Umbilical cord (tissue), 2 donors: ENCODE data around the gene HDGFL2. TPM values are rescaled to one million over a fixed set of nuclear protein-coding genes. Genes with fewer than 3 reads are reported as not detected.

ENCODE experiments used
- DNase-seq: peaks from one replicate; pipeline ENCODE4 v3.0.0-alpha.2; 2015; ENCODE audit warnings: low spot score
- total RNA-seq: library from RNA; depleted of rRNA; stranded (reverse); fragments of >200 nt; gene quantifications from one replicate; pipeline ENCODE4 v1.2.3, GENCODE V29; 2014; ENCODE audit warnings: low replicate concordance; ENCODE audit not compliant: insufficient read depth

Gene HDGFL2
- total RNA-seq, 1 donor from 2014 or later = 27.7 TPM

DNA sequence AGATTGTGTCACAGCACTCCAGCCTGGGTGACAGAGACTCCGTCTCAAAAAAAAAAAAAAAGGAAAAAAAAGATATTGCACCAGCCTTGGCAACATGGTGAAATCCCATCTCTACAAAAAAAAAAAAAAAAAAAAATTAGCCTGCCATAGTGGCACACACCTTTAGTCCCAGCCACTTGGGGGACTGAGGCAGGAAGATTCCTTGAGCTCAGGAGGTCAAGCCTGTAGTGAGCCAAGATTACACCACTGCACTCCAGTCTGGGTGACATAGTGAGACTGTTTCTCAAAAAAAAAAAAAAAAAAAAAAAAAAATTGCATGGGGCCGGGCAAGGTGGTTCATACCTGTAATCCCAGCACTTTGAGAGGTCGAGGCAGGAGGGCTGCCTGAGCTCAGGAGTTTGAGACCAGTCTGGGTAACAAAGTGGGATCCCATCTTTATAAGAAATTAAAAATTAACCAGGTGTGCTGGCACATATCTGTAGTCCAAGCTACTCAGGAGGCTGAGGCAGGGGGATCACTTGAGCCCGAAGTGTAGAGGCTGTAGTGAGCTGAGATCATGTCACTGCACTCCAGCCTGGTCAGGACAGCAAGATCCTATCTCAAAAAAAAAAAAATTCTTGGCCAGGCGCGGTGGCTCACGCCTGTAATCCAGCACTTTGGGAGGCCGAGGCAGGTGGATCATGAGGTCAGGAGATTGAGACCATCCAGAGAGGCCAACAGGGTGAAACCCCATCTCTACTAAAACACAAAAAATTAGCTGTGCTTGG lies 7.1 kb upstream of the HDGFL2 start:
- DNase-seq = no peak

DNA sequence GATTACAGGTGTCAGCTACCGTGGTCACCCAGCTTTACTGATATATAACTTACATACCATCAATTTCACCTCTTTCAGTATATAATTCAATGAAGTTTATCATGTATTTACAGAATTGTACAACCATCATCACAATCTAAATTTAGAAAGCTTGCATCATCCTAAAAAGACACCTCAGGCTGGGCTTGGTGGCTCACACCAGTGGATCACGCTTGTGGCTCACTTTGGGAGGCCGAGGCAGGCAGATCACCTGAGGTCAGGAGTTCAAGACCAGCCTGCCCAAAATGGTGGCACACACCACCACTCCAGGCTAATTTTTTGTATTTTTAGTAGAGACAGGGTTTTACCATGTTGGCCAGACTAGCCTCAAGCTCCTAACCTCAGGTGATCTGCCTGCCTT lies 4.3 kb upstream of the HDGFL2 start:
- DNase-seq = no peak

DNA sequence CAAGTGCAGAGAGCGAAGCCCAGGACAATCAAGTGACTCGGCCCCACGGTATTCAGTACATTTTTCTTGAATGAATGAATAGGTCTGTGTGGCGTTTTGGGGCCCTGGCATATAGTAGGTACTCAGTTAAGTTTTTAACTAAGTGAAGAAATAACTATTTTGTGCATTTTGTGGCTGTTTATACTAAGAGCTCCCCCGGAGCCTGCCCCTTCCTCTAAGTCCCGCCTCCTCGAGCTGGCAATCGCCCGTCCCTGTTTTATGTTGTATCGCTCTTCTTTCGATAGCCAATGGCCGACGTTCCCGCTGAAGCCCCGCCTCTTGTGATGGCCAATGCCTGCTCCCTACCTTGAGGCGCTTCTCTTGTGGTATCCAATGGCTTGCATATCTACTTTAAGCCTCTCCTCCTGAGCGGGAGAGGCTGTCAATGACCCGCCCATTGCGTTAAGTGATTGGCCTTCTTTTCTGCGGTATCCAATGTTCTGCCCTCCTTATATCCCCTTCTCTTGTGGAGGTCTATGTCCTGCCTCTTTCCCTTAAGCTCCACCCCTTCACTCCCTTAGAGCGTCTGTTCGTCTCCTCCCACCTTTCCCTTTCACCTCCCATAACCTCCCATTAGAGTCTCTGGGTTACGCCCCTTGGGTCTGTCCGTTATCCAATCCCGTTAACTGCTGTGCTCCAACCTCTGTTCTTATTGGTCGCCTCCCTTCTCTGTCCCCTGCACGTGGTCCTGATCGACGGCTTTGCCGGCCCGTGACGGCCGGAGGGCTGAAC lies 509 bp upstream of the HDGFL2 start:
- peak; percentile 100 for DNase-seq

DNA sequence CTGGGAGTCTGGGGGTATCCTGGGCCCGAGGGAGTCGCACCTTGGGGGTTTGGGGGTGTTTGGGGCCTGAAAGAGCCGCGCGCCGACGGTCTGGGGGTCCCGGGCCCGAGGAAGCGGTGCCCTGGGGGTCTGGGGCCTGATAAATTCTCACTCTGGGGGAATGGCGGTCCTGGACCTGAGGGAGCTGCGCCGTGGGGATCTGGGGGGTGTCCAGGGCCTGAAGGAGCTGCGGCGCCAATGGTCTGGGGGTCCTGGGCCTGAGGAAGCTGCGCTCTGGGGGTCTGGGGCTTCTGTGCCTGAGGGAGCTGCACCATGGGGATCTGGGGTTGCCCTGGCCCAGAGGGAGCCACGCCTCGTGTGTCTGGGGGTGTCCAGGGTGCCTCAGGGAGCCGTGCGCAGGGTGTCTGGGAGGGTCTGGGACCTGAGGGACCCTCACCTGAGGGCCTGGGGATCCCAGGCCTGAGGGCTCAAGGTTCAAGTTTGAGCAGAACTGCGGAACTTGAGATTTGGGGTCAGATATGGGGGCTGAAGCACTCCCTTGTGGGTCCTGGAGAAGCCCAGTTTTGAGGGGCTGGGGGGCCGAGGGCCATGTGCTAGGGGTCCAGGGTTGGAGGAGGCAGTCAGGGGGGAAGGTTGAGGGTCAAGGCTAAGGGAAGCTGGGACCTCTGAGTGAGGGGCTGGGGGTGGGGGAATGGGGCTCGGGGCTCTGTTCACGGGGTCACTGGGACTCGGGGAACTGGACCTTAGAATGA lies 1.1 kb downstream of the HDGFL2 start:
- no peak for DNase-seq

DNA sequence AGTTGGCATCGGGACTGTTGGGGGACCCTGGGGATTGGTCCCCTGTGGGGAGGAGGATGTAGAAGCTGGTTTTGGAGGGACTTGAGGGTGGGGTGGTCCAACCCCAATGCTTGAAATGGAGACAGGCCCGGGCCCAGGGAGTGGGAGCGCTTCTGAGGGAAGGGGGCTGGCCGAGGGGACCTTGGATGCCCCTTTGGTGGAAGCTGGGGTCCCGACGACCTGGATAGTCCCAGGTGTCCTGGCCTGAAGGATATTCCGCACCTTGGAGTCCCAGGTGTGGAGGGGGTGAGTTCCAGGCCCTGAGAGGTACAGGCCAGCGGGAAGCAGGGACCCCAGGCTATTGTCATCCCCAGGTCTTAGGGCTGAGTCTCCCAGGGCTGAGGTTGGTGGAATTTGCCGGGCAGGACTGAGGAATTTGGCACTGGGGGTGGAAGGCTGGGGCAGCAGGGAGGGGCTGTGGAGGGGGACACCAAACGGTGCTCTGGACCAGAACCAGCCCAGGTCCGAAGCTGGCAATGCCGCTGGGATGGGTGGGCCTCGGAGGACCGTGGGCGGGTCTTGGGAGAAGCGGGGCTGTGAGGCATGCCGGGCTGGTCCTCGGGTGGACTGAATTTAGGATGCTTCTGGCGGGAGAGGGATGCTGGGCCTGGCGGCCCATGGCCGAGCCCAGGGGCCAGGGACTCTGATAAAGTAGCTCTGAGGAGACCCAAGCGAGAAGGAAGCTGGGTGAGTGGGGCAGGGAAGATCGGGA lies 1.8 kb downstream of the HDGFL2 start:
- DNase-seq = no peak

DNA sequence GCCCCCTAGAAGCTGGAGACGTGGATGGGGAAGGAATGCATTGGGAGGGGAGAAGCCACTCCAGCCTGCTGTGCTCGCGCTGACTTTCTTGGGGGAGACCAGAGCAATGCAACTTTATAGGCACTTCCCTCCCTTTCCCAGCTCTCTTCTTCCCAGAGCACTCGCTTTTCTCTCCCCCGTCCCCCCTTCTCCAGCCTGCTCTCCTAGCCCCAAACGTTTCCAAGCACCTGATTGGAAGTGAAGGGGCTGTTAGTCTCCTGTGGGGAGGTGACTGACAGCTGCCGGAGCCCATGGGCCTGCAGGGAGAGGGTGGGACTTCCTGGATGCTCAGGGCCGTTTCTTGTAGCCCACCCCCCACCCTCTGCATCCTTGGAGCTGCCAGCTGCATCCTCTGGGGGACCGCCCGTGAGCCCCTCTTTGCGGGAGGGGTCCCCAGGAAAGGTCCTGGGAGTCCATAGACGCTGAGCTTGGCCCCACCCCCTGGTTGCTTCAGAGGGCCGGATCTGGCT lies 2.5 kb downstream of the HDGFL2 start:
- peak; percentile 87 for DNase-seq

DNA sequence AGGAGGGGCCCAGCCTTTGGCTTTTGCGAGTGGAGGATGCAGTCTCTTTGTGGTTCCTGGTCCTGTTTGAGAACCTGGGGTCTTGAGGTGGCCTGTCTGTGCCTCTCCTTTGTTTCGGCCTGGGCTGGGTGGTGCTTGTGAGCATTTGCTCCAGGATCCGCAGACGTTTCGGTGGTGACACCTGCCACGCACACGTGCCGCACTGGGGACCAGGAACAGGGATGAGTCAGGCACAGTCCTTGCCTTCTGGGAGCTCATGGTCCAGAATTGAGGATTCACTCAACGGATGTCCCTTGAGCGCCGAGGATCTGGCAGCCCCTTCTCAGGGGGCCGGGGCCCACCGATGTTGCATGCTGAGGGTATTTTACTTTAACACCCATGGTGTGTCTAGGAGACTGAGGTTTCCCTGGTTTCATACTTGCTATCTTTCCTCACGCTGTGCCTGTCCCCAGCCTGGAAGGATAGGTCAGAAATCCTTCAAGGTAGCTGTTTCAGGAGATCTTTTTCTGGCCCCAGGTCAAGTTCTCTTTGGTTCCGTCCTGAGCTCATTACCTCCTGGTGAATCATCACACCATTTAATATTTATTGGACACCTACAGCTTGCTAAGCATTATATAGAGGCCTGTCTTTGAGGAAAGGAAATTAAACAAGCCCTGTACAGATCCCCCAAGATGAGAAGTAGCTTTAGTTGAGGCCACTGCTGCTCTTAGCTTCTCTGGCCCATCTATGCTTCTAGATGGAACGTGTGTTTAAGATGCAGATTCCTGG lies 5.1 kb downstream of the HDGFL2 start:
- DNase-seq = no peak

DNA sequence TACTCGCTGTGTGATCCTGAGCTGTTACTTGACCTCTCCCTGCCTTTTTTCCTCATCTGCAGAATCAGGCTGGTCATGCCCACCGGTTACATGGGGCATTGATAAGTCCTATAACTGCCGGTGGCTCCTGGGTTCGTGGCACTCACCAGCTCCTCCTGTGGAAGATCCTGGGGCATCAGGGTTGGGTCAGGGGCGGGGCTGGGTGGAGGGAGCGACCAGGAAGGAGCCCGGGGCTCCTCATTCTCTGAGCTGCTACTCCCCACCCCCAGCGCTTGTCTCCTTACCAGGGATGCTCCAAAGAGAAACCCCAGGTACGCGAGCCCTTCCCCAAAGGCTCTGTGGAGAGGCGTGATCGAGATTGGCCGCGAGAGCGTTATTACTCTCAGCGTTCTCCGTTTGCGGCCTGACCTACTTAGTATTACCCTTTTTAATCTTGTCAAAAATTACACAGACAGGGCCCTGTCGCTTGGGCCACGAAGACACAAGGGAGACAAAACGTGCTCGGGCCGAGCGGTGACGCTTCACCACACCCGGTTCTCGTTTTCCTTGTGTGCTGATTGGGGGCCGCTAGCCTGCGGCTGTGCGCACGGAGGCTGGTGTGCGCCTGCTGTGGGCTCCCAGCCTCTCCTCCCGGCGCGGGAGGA lies 10.7 kb downstream of the HDGFL2 start:
- no peak for DNase-seq

DNA sequence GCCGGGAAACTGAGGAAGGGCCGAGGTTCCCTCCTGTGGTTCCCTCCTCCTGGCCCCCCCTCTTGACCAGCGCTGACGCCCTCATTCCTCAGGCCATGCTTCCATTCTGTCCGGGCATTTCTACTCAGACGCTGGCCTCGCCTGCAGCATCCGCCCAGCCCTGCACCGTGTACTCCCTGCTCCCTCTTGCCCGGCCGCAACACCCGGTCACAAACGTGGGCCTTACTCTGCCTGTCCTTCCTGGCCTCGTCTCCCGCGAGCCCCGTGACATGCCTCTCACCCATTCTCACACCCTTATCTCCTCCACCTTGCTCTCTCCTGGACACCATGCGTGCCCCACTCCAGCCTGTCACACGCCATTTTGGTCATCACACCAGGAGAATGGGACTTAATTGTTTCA lies 11.3 kb downstream of the HDGFL2 start:
- no peak for DNase-seq

DNA sequence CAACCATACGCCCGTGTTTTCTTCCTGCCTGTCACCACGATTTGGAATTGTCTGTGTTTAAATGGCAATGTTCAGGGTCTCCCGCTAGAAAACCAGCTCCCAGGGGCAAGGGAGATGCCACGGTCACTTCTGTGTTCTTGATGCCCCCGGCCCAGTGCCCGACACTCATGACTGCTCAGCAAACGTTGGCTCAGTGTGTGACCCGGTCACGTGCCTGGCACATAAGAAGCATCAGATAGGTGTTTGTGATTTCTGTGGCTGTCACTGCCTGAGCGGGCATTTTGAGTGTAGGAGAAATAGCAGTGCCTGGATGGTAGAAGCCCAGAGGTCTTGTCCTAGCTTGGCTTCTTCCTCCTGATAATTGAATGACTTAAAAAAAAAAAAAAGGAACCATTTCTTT lies 15.5 kb downstream of the HDGFL2 start:
- DNase-seq = no peak

DNA sequence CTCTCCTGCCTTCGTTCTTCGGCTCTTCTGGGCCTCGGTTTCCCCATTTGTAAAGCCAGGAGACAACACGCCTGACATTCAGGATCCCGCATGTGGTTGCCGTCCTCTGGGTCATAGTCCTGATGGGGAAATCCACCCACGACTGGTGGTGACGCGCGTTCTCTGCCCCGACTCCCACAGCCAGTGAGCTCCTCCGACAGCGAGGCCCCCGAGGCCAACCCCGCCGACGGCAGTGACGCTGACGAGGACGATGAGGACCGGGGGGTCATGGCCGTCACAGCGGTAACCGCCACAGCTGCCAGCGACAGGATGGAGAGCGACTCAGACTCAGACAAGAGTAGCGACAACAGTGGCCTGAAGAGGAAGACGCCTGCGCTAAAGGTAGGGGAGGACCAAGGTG lies 16.4 kb downstream of the HDGFL2 start:
- DNase-seq = no peak

DNA sequence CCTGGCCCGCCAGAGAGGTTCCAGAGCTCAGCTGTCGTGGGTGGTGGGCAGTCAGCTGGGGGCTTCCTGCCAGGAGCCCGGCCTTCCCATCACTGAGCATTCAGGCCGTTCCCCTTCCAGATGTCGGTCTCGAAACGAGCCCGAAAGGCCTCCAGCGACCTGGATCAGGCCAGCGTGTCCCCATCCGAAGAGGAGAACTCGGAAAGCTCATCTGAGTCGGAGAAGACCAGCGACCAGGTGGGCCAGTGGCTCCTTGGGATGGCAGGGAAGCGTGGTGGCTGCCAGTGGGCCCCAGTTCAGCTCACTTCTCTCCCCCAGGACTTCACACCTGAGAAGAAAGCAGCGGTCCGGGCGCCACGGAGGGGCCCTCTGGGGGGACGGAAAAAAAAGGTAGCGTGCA lies 19.3 kb downstream of the HDGFL2 start:
- no peak for DNase-seq

DNA sequence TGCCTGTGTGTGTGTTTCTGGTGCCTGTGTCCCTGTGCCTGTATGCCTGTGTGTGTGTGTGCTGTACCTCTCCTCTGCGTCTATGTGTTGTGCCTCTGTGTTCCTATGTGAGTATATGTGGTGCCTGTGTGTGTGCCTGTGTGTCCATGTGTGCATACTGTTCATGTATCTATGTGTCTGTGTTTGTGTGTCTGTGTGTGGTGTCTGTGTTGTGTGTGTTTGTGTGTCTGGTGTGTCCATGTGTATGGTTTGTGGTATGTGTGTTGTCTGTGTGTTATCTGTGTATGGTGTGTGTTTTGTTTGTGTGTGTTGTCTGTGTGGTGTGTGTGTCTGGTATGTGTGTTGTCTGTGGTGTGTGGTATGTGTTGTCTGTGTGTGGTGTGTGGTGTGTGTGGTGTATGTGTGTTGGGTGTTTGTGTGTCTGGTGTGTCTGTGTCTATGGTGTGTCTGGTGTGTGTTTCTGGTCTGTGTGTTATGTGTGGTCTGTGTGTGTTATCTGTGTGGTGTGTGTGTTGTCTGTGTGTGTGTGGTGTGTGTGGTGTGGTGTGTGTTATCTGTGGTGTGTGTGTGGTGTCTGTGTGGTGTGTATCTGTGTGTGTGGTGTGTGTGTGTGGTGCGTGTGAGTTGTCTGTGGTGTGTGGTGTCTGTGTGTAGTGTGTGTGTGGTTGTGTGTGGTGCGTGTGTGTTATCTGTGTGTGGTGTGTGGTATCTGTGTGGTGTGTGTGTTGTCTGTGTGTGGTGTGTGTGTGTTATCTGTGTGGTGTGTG lies 20.4 kb downstream of the HDGFL2 start:
- DNase-seq = no peak

DNA sequence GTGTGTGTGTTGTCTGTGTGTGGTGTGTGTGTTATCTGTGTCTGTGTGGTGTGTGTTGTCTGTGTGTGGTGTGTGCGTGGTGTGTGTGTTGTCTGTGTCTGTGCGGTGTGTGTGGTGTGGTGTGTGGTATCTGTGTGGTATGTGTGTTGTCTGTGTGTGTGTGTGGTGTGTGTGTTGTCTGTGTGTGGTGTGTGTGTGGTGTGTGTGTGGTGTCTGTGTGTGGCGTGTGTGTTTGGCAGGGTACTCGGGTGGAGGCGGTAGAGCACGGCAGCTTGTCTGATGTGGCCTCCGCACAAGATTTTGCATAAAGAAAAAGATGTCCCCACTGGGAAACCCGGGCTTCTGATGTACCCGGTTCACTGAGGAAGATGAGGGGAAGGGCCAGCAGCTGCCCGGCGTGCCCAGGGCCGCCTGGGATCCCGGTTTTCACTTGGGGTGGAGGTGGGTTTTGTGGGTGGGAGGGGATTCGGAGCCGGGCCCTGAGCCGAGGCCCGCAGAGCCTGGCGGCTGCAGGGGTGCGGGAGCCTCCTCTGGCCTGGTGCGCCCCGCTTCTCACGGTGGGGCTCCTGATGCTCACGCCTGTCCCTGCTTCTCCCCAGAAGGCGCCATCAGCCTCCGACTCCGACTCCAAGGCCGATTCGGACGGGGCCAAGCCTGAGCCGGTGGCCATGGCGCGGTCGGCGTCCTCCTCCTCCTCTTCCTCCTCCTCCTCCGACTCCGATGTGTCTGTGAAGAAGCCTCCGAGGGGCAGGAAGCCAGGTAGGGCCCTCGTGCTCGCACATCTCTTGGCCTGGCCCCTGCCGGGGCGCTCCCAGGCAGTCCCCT lies 21.2 kb downstream of the HDGFL2 start:
- no peak for DNase-seq

DNA sequence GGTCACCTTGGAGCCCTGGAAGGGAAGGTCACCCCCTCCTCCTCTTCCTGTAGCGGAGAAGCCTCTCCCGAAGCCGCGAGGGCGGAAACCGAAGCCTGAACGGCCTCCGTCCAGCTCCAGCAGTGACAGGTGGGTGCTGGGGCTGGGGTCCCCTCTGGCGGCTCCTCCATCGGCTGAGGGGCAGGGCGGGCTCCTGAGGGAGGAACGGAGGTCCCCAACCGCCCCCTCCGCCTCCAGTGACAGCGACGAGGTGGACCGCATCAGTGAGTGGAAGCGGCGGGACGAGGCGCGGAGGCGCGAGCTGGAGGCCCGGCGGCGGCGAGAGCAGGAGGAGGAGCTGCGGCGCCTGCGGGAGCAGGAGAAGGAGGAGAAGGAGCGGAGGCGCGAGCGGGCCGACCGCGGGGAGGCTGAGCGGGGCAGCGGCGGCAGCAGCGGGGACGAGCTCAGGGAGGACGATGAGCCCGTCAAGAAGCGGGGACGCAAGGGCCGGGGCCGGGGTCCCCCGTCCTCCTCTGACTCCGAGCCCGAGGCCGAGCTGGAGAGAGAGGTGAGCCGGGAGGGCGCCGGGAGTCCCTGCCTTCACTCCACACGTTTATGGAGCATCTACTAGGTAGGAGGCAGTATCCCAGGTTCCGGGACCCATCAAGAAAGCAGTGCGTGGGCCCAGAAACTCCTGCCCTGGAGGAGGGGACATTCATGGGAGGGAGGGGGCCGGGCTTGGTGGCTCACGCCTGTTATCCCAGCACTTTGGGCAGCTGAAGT lies 22.0 kb downstream of the HDGFL2 start:
- no peak for DNase-seq

DNA sequence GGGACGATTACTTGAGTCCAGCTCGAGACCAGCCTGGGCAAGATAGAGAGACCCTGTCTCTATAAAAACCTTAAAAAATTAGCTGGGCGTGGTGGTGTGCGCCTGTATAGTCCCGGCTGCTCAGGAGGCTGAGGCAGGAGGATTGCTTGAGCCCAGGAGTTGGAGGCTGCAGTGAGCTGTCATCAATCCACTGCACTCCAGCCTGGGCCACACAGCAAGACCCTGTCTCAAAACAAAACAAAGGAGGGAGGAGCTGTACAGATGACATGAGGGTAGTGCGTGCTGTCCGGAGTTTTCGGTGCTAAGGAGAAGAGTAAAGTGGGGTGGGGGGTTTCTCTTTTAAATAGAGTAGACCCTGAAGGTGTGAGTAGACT lies 22.6 kb downstream of the HDGFL2 start:
- no peak for DNase-seq

DNA sequence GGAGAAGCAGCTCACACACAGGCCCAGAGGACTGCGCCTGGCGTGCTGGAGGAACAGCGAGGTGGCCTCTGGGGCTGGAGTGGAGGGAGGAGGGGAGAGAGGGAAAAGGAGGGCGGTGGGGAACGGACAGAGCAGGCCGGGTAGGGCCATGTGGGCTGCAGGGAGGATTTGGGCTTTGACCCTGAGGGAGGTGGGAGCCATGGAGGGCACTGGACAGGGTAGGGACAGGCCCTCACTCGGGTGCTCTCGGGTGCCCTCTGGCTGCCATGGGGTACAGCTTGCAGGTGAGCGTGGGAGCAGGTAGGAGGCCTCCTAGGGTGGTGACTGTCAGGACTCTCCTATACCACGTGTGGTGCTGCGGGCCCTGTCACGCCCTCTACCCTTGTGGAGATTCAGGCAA lies 23.4 kb downstream of the HDGFL2 start:
- DNase-seq = no peak

DNA sequence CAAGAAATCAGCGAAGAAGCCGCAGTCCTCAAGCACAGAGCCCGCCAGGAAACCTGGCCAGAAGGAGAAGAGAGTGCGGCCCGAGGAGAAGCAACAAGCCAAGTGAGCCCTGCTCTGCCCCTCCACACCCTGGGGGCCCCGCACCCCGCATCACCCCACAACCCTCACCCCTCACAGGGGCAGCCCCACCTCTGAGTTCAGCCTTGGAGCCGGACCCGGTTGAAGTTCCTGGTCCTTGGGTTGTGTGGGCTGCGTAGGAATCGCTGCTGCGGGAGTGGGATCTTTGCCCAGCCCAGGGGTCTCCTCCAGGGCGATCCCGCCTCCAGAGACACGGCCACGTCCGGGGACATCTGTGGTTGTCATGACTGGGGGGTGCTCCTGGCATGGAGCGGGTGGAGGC lies 24.2 kb downstream of the HDGFL2 start:
- DNase-seq = no peak
